Measurements from ENCODE around the gene SND1.
A peak's percentile ranks its signal among the peaks of the same experiment; 100 is the strongest.
"Not testable (repeated sequence)": the region's sequence is repeated elsewhere in the genome, so short reads cannot be mapped to it uniquely, and the experiment has no call there.

SND1 gene

GRCh38 chr7:127810113-127810512 lies 158.1 kb downstream of the SND1 start:
- FAIRE-seq = no peak

- no peak for FAIRE-seq
Observed at GRCh38 chr7:127810696-127811660, 159.0 kb downstream of the SND1 start.

- FAIRE-seq = no peak
Observed at GRCh38 chr7:127812540-127812939, 160.5 kb downstream of the SND1 start.

GRCh38 chr7:127813991-127814541 lies 162.1 kb downstream of the SND1 start:
- FAIRE-seq = no peak

- no peak for FAIRE-seq
Observed at GRCh38 chr7:127815631-127816145, 163.7 kb downstream of the SND1 start.

GRCh38 chr7:127816354-127817190 lies 164.6 kb downstream of the SND1 start:
- FAIRE-seq = no peak

- FAIRE-seq = no peak
Observed at GRCh38 chr7:127817466-127817865, 165.5 kb downstream of the SND1 start.

- no peak for FAIRE-seq
Observed at GRCh38 chr7:127818306-127818705, 166.3 kb downstream of the SND1 start.

GRCh38 chr7:127819975-127820731 lies 168.2 kb downstream of the SND1 start:
- FAIRE-seq = no peak

GRCh38 chr7:127820732-127821085 lies 168.7 kb downstream of the SND1 start:
- no peak for FAIRE-seq

GRCh38 chr7:127821146-127821545 lies 169.2 kb downstream of the SND1 start:
- FAIRE-seq = no peak

- no peak for FAIRE-seq
Observed at GRCh38 chr7:127822822-127823508, 171.0 kb downstream of the SND1 start.

- FAIRE-seq = no peak
Observed at GRCh38 chr7:127824682-127825081, 172.7 kb downstream of the SND1 start.

GRCh38 chr7:127828843-127829500 lies 177.0 kb downstream of the SND1 start:
- no peak for FAIRE-seq

GRCh38 chr7:127831318-127832219 lies 179.6 kb downstream of the SND1 start:
- FAIRE-seq = peak; percentile 77

- no peak for FAIRE-seq
Observed at GRCh38 chr7:127832592-127832991, 180.6 kb downstream of the SND1 start.

GRCh38 chr7:127833641-127834040 lies 181.6 kb downstream of the SND1 start:
- FAIRE-seq = no peak

GRCh38 chr7:127835679-127836078 lies 183.7 kb downstream of the SND1 start:
- peak; percentile 74 for FAIRE-seq

GRCh38 chr7:127837816-127838410 lies 185.9 kb downstream of the SND1 start:
- FAIRE-seq = not testable (repeated sequence)
